ENCODE measurements around the gene SUN3. TPM values are rescaled to one million over a fixed set of nuclear protein-coding genes. Genes with fewer than 3 reads are reported as not detected.
A peak's percentile ranks its signal among the peaks of the same experiment; 100 is the strongest.
"Not testable (repeated sequence)": the region's sequence is repeated elsewhere in the genome, so short reads cannot be mapped to it uniquely, and the experiment has no call there.

The SUN3 gene
- total and polyA plus RNA-seq, 11 donors, result not detected

GRCh38 chr7:47991270-47991669 lies 37.6 kb downstream of the SUN3 start:
- peaks cover 0 to 14% (median 0%) of the 10 kb centered on the region in 12 donors for H3K4me1 ChIP-seq
- TF ChIP-seq POLR2A (IDR thresholded peaks at IDR 0.05), result no peak
- no peak for TF ChIP-seq CTCF (IDR thresholded peaks at IDR 0.05)
- peak overlapping the region in 7 of 12 donors; percentile 51 to 64 (median 61) for H3K4me3 ChIP-seq
- H3K9me3 ChIP-seq, result no peaks in the 10 kb centered on the region
- DNase-seq, result no peak
- ATAC-seq, result no peak
- no peaks in the 10 kb centered on the region for H3K36me3 ChIP-seq
- H3K27ac ChIP-seq, result peak overlapping the region in 8 of 12 donors; percentile 30 to 76 (median 60)
- intact Hi-C loops (cut with DNase I), result loop anchor here in 5 of 10 donors (1.0 to 5.0 kb wide), 3 partner anchors 96 to 120 kb away; partner anchors contain the start of gene UPP1 (in 1 of the 5)
- WGBS, 4 donors, result 90 to 100% (median 99%) methylated on average over 1 of the region's 1 CpG
- no peaks in the 10 kb centered on the region for H3K27me3 ChIP-seq

GRCh38 chr7:47990592-47990991 lies 38.3 kb downstream of the SUN3 start:
- no peak overlapping the region for H3K27ac ChIP-seq
- ATAC-seq, result no peak
- intact Hi-C loops (cut with DNase I), result loop anchor here in 2 of 10 donors (2.0 to 5.0 kb wide), 2 partner anchors 97 to 120 kb away; partner anchors contain the start of gene UPP1 (in 1 of the 2)
- no peaks in the 10 kb centered on the region for H3K36me3 ChIP-seq
- 95 to 99% (median 99%) methylated on average over 5 of the region's 5 CpGs for WGBS, 4 donors
- H3K4me3 ChIP-seq, result no peak overlapping the region
- no peak for DNase-seq
- H3K9me3 ChIP-seq, result no peaks in the 10 kb centered on the region
- no peaks in the 10 kb centered on the region for H3K27me3 ChIP-seq
- TF ChIP-seq POLR2A (IDR thresholded peaks at IDR 0.05) (no peak), CTCF (IDR thresholded peaks at IDR 0.05) (no peak)
- H3K4me1 ChIP-seq, result peaks cover 0 to 14% (median 0%) of the 10 kb centered on the region in 12 donors

- DNase-seq, H3K4me3 ChIP-seq, H3K27ac ChIP-seq, H3K27me3 ChIP-seq, ATAC-seq, H3K9me3 ChIP-seq, H3K36me3 ChIP-seq: not testable (repeated sequence)
- intact Hi-C loops (cut with DNase I), result loop anchor here in 2 of 10 donors (2.0 to 5.0 kb wide), 2 partner anchors 97 to 121 kb away; partner anchors contain the start of gene UPP1 (in 1 of the 2)
- WGBS, 4 donors, result 70 to 80% (median 73%) methylated on average over 8 to 10 of the region's 10 CpGs
- peaks cover 0 to 14% (median 0%) of the 10 kb centered on the region in 12 donors for H3K4me1 ChIP-seq
These were observed 39.1 kb downstream of the SUN3 start for GRCh38 chr7:47989607-47990400.

GRCh38 chr7:47988496-47989386 lies 40.2 kb downstream of the SUN3 start:
- DNase-seq (no peak), ATAC-seq (no peak)
- Histone ChIP-seq H3K4me3 (no peak overlapping the region), H3K9me3 (no peaks in the 10 kb centered on the region), H3K36me3 (no peaks in the 10 kb centered on the region), H3K27me3 (no peaks in the 10 kb centered on the region), H3K27ac (no peak overlapping the region), H3K4me1 (peaks cover 0 to 14% (median 0%) of the 10 kb centered on the region in 12 donors)
- TF ChIP-seq POLR2A (IDR thresholded peaks at IDR 0.05) (no peak), CTCF (IDR thresholded peaks at IDR 0.05) (peak in 4 of 12 donors; percentile 8 to 13 (median 11))
- WGBS, 4 donors, result 85 to 90% (median 87%) methylated on average over 8 of the region's 8 CpGs
- intact Hi-C loops (cut with DNase I), result no loop called here

Data from heart left ventricle (tissue), 16 donors.